HG02938 (cell line): Measurements from ENCODE around the gene MLYCD.

Experiments
- ATAC-seq: cut with Tn5 transposase; IDR thresholded peaks from one replicate; pipeline ENCODE4 v1.9.1; 2021; ENCODE audit warnings: mild to moderate bottlenecking, moderate library complexity; ENCODE audit not compliant: unreplicated experiment

MLYCD gene

DNA sequence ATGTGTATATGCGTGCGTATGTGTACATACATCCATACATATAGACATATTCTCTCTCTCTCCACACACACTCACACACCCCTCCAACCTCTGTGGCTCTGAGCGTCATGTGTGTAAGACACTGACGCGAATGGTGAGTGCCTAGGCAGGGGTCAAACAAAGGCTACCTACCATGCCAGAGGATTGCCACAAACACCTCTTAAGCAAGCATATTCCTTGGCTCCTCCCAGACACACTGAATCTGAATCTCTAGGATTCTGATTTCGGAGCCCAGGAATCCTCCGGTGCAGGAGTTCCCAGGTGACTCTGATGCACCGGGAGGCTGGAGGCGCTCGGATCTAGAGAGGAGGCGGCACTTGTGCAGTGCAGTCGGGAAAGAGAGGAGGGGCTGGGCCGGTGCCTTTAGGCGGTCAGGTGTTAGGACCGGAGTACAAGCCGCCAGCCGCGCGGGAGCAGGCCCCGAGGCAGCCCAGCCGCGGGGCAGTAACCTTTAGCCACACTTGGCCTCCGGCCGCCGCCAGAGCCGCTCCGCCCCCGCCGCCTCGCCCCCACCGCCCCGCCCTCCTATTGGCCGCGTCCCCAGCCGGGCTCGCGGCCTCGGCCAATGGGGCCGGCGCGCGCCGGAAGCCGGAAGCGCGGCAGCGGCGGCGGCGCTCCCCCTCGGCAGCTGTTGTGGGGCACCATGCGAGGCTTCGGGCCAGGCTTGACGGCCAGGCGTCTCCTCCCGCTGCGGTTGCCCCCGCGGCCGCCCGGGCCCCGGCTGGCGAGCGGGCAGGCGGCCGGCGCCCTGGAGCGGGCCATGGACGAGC, at the start of gene MLYCD:
Gene MLYCD (plus strand): TSS at position 653 of the 809 bp plus-strand sequence. CDS start 30 bp downstream, at position 683.
- ATAC-seq: peak; percentile 78

DNA sequence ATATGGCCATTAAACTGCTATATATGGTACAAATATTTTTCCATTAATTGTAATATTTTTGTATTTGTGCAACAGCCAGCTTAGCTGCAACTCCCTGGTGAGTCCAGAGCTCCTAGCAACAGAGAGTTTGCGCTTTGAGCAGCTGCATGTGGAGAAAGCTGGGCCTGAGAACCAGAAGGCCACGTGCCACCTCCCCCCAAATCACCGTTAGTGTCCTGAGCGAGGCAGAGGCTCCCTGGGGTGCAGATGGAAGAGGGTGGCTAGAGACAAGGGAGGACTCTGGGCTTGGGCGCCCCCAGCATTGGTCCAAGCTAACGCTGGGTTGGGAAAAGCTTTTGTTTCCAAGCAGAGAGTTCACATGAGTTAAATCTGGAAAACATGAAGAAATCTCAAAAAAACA, 49.5 kb upstream of the MLYCD start:
- no peak for ATAC-seq

GRCh38 chr16:83850947-83851346, 48.0 kb upstream of the MLYCD start:
- no peak for ATAC-seq

DNA sequence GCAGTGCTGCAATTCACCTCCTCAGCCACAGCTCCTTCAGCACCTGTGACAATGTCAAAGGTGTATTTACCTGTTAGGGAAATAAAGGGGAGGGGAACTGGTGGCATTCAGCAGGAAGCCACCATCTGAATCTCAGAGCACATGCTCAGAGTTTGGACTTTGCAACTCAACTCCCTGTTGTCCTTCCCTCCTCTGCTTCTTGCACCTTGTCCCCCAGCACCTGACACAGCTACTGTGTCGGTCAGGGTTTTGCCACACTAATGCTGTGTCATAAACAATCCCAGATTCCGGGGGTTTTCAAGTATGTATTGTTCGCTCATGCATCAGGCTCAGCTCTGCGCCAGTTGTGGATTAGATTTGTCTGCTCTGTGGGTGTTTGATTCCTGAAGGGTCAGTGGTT, 47.4 kb upstream of the MLYCD start:
- ATAC-seq: no peak

DNA sequence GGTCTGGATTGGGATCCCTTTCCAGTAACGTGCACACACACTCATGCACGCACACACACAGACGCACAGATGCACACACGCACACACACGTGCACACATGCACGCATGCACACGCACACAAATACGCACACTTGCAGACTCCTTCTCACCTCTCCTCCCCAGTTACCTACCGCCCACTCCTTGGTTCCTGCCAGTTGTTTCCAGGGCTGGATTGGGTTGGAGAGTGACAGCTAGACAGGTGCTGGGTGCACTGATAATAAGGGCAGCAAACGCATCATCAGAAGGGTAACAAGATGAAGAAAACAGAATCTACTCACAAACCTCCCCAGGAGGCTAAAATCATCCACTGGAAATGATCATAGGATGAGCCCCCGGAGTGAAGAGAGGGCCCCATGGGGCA, 46.1 kb upstream of the MLYCD start:
- ATAC-seq: no peak

DNA sequence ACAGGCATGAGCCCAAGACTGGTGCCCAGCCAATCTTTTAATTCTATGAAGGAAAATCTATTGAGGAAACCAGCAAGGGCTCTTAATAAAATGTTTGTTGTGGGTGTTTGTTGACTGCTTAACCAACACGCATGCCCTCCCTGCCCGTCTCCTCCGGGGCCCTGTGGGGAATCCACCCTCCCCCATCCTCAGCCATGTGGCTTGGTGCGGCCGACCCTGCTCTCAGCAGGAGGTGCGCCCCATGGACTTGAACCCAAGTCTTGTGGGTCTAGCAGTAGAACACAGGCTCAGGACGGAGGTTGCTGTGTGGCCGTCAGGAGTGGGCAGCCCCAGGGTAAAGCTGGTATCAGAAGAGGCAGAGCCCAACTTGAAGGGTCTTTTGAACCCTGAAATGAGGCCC, 45.1 kb upstream of the MLYCD start:
- no peak for ATAC-seq

GRCh38 chr16:83854420-83854819, 44.5 kb upstream of the MLYCD start:
- ATAC-seq: no peak

DNA sequence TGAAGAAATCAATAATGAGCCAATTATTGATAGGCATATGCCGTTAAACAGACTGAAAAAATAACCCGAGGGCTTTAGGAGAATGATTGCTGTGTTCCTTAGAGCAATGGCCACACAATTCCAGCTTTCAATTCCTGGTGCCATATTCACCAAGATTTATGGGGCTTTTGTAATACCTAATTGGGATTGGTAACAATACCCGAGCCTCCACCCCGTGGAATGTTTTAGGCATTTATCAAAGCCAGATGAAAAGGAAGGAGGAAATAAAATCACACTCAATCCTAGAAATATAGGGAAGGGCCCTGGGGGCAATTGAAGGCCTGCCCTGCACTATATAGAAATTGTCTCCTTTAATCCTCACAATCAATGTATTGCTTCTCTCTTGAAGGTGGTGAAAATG, 42.1 kb upstream of the MLYCD start:
- no peak for ATAC-seq

DNA sequence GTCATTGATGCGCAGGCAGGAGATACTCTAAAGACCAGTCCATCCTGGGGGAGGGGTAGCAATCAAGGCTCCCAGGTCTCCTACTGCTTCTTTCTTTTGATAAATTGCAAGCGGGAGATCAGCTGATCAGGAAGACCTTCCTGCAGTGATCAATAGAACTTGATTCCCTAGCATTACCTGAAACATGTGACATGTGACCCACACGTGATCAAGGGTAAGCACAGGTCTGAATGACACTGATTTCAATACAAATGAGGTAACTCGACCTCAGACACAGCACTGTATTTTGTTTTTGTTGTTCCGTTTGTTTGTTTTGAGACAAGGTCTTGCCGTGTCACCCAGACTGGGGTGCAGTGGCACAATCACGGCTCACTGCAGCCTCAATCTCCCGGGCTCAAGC, 39.6 kb upstream of the MLYCD start:
- no peak for ATAC-seq

DNA sequence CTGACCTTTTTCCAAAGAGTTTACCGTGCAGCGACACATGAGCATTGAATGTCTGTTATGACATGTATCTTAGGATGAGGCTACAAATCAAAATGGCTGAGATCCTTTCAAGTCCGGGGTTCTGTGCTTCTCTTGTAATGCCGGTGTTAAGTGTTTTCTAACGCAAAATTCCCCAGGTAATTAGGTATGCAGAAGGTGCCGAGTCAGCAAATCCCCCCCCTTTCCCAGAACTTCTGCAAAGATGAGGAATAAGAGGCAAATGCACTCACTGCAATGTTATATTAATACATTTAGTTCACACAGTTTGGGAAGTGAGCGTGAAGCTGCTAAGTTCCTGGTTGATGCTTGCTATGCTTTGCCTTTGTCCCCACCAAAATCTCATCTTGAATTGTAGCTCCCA, 36.3 kb upstream of the MLYCD start:
- ATAC-seq: no peak

- no peak for ATAC-seq
Observed at GRCh38 chr16:83863682-83864081, 35.2 kb upstream of the MLYCD start.

- ATAC-seq: no peak
Observed at GRCh38 chr16:83870830-83871229, 28.1 kb upstream of the MLYCD start.

GRCh38 chr16:83878838-83879237, 20.1 kb upstream of the MLYCD start:
- no peak for ATAC-seq

GRCh38 chr16:83882163-83882885, 16.6 kb upstream of the MLYCD start:
- no peak for ATAC-seq

DNA sequence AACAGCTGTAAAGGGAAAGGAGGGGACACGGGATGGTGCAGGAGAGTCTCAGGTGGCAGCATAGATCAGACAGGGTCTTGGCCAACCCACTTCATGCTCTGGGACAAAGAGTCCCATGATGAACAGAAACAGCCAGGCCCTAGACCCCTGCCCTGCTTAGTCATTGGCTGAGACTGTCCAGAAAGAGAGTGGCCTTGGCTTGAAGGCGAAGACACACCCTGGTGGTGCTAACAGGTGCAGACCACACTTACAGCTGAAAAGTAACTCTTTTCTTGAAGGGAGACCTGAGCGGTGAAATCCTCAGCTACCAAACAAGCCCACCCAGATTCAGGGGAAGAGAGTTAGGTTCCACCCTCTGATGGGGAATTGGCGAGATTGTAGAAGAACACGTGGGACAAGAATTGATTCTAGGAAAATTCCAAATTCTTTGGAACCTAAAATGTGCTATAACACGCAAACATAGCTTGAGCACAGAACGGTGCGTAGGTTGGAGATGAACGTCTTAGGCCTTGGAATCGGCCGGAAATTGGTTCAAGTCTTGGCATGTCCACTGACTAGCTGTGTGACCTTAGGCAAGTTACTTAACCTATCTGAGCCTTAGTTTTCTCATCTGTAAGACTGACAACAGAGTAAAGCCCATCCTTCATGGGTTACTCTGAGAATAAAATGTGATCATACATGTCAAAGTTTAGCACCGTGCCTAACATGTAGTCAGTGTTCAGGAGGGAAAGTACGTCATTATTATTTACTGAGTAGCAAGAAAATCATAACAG, 12.5 kb upstream of the MLYCD start:
- no peak for ATAC-seq

GRCh38 chr16:83887080-83887479, 11.8 kb upstream of the MLYCD start:
- no peak for ATAC-seq

GRCh38 chr16:83887564-83887963, 11.4 kb upstream of the MLYCD start:
- ATAC-seq: no peak

DNA sequence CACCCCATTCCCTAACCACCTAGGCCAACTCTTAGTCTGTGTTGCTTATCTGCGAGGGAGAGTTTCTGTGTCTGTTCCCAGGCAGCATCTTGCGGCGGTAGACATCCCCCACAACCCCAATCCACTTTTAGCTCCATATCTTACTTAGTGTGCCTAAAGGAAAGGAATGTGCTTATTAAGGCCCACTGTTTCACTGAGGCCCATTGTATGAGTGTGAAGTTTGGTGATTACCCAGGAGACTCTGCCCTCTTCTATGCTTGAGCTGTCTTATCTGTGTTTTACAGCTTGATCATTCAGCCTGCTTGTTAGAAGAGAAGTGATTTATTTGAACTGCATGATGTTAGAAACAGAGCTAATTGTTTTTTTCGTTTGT, 10.3 kb upstream of the MLYCD start:
- ATAC-seq: no peak

GRCh38 chr16:83890359-83890758, 8.6 kb upstream of the MLYCD start:
- no peak for ATAC-seq

DNA sequence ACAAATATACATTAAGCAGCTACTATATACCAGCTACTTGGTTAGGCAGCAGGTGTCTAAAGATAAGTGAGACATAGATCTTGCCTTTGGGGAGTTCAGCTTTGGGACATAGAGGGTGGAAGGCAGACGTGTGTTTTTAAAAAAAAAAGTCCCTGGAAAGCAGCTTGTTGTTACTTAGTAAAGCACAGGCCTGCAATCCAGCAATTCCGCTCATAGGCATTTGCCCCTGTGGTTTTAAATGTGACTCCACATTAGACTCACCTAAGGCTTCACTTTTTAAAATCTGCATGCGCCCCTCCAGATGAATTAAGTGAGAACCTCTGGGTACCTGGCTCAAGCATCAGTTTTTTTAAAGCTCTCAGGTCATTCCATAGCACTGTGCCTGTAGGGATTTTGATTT, 7.2 kb upstream of the MLYCD start:
- ATAC-seq: no peak

DNA sequence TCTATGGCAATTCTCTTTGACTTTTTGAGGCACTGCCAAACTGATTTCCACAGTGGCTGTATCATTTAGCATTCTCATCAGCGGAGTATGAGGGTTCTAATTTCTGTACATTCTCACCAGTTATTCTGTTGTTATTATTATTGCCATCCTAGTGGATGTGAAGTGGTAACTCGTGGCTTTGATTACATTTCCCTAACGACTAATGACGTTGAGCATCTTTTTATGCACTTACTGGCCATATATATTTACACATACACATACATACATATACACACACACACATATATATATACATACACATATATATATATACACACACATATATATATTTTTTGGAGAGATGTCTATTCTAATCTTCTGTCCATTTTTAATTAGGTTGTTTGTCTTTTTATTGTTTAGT, 3.7 kb upstream of the MLYCD start:
- no peak for ATAC-seq

DNA sequence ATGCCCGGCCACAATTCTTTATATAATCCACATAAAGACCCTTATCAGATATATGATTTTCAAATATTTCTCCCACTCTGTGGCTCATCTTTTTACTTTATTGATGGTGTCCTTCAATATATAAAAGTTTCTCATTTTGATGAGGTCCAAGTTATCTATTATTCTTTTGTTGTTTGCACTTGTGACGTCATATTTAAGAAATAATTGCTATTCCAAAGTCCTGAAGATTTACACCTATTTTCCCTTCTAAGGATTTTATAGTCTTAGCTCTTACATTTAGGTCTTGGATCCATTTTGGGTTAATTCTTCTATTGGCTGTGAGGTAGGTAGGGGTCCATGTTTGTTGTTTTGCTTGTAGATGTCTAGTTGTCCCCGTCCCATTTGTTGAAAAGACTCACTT, 3.0 kb upstream of the MLYCD start:
- no peak for ATAC-seq
